WTC11 (cell line): ENCODE measurements around the gene CXCL16. TPM values are rescaled to one million over a fixed set of nuclear protein-coding genes. Genes with fewer than 3 reads are reported as not detected.

Source experiments
- ATAC-seq: fragments of 200-7000 bp; cut with Tn5 transposase; 2 replicates; pipeline ENCODE4 v1.10.0; 2021; ENCODE audit warnings: mild to moderate bottlenecking, moderate library complexity
- CTCF ChIA-PET: fragments of 300-600 bp; sonication (Branson Sonifier 250); formaldehyde crosslinking; loops from one replicate; lab custom pipeline; 2021; ENCODE audit warnings: antibody characterized with exemption; lab: Charles Lee
- POLR2A ChIA-PET: fragments of 350-600 bp; sonication (Branson Sonifier 250); formaldehyde crosslinking; loops from one replicate; lab custom pipeline; 2021; ENCODE audit warnings: antibody characterized with exemption; lab: Charles Lee
- DNase-seq: peaks from one replicate; pipeline ENCODE4 v3.0.0; 2021; ENCODE audit warnings: low spot score
- H3K27ac Mint-ChIP-seq: 2 replicates; pipeline ENCODE4 v1.8.0; 2021; ENCODE audit warnings: mixed read lengths
- H3K27me3 Mint-ChIP-seq: 2 replicates; pipeline ENCODE4 v1.8.0; 2021; ENCODE audit warnings: low read depth, mild to moderate bottlenecking, moderate library complexity, mixed read lengths
- H3K36me3 Mint-ChIP-seq: 2 replicates; pipeline ENCODE4 v1.8.0; 2021; ENCODE audit warnings: mixed read lengths
- H3K4me1 Mint-ChIP-seq: 2 replicates; pipeline ENCODE4 v1.8.0; 2022; ENCODE audit warnings: mixed read lengths
- H3K4me3 Mint-ChIP-seq: 2 replicates; pipeline ENCODE4 v1.8.0; 2021; ENCODE audit warnings: mild to moderate bottlenecking, moderate library complexity, mixed read lengths
- H3K9me3 Mint-ChIP-seq: 2 replicates; pipeline ENCODE4 v1.8.0; 2021; ENCODE audit warnings: mixed read lengths
- AR ChIP-seq: fragments of 250-450 bp; sonication (Bioruptor Pico); IDR thresholded peaks from 2 replicates; pipeline ENCODE4 v1.9.0; 2021; ENCODE audit warnings: mild to moderate bottlenecking
- ATF6 ChIP-seq: sonication (generic); formaldehyde crosslinking; IDR thresholded peaks from 2 replicates; pipeline ENCODE4 v1.8.1; 2023; ENCODE audit warnings: mild to moderate bottlenecking, missing genetic modification reagents
- FOXP4 ChIP-seq: sonication (generic); formaldehyde crosslinking; IDR thresholded peaks from 2 replicates; pipeline ENCODE4 v1.8.0; 2022; ENCODE audit warnings: mild to moderate bottlenecking, missing genetic modification reagents
- GRHL2 ChIP-seq: fragments of 250-450 bp; sonication (Bioruptor Pico); IDR thresholded peaks from 2 replicates; pipeline ENCODE4 v1.8.0; 2022; ENCODE audit warnings: mild to moderate bottlenecking, moderate library complexity; ENCODE audit not compliant: insufficient replicate concordance, severe bottlenecking
- GTF2I ChIP-seq: fragments of 250-450 bp; sonication (Bioruptor Pico); conservative IDR thresholded peaks from 2 replicates; pipeline ENCODE4 v1.4.0; 2021; ENCODE audit warnings: mild to moderate bottlenecking
- HMGXB4 ChIP-seq: sonication (generic); formaldehyde crosslinking; IDR thresholded peaks from 2 replicates; pipeline ENCODE4 v1.8.1; 2023; ENCODE audit warnings: mild to moderate bottlenecking, moderate library complexity, missing genetic modification reagents
- MLX ChIP-seq: sonication (generic); formaldehyde crosslinking; IDR thresholded peaks from 2 replicates; pipeline ENCODE4 v1.8.1; 2023; ENCODE audit warnings: mild to moderate bottlenecking, missing genetic modification reagents, moderate library complexity
- NFYB ChIP-seq: sonication (generic); formaldehyde crosslinking; conservative IDR thresholded peaks from 2 replicates; pipeline ENCODE4 v1.8.0; 2022; ENCODE audit warnings: low read depth, missing genetic modification reagents
- NR3C1 ChIP-seq: sonication (generic); formaldehyde crosslinking; conservative IDR thresholded peaks from 2 replicates; pipeline ENCODE4 v1.8.1; 2023; ENCODE audit warnings: low read depth, mild to moderate bottlenecking, missing genetic modification reagents
- OVOL2 ChIP-seq: fragments of 250-450 bp; sonication (Bioruptor Pico); IDR thresholded peaks from 2 replicates; pipeline ENCODE4 v1.9.0; 2021; ENCODE audit warnings: mild to moderate bottlenecking, borderline replicate concordance
- SMAD3 ChIP-seq: sonication (generic); formaldehyde crosslinking; IDR thresholded peaks from 2 replicates; pipeline ENCODE4 v1.8.0; 2022; ENCODE audit warnings: missing genetic modification reagents, mild to moderate bottlenecking, borderline replicate concordance
- TP53 ChIP-seq: sonication (generic); formaldehyde crosslinking; IDR thresholded peaks from 2 replicates; pipeline ENCODE4 v1.8.1; 2023; ENCODE audit warnings: mild to moderate bottlenecking, missing genetic modification reagents
- ZBTB43 ChIP-seq: sonication (generic); formaldehyde crosslinking; IDR thresholded peaks from 2 replicates; pipeline ENCODE4 v1.8.1; 2023; ENCODE audit warnings: mild to moderate bottlenecking, missing genetic modification reagents
- ZNF396 ChIP-seq: fragments of 250-450 bp; sonication (Bioruptor Pico); IDR thresholded peaks from 2 replicates; pipeline ENCODE4 v1.8.0; 2021; ENCODE audit warnings: mild to moderate bottlenecking, moderate library complexity, borderline replicate concordance
- ZNF671 ChIP-seq: fragments of 250-450 bp; sonication (Bioruptor Pico); IDR thresholded peaks from 2 replicates; pipeline ENCODE4 v1.8.0; 2021; ENCODE audit warnings: mild to moderate bottlenecking
- total RNA-seq: library from RNA; stranded (reverse); gene quantifications from 3 replicates; pipeline ENCODE4 v1.2.3, GENCODE V29; 2021

The CXCL16 gene
- total RNA-seq, 1 experiment from 2014 or later = 3.8 TPM

- peak; percentile 60; the same call in 1 of the 2 replicates for TF ChIP-seq FOXP4 (CRISPR knock-in tag)
- TF ChIP-seq NR3C1 (CRISPR knock-in tag) = no peak
- peak; percentile 70; the same call in 1 of the 2 replicates for TF ChIP-seq HMGXB4 (CRISPR knock-in tag)
- TF ChIP-seq GRHL2 = no peak
- no peak for TF ChIP-seq ZNF671
- no peak for TF ChIP-seq GTF2I (CRISPR knock-in tag)
- TF ChIP-seq MLX (CRISPR knock-in tag) = no peak
These were observed 29.7 kb downstream of the CXCL16 start, which contains the start of gene ARRB2 (continued) for GRCh38 chr17:4709794-4710692.

- CTCF ChIA-PET = interaction anchor here (0.7 to 2.6 kb wide), 4 partner anchors 23 to 259 kb away, joined by 3 to 17 read pairs (median 4); partner anchors contain the start of genes MED11, PSMB6 and SPAG7
- Mint-ChIP-seq H3K4me1 (peaks cover 36% of the 10 kb centered on the region), H3K36me3 (no peaks in the 10 kb centered on the region), H3K27me3 (peaks cover 7% of the 10 kb centered on the region), H3K9me3 (peaks cover 6% of the 10 kb centered on the region), H3K27ac (no peak overlapping the region; the same call in 1 of the 2 replicates), H3K4me3 (peak overlapping the region; percentile 63)
- ATAC-seq (no peak), DNase-seq (peak; percentile 50)
- POLR2A ChIA-PET = interaction anchor here (0.7 kb wide), 1 partner anchor 88 kb away, joined by 3 read pairs; the partner anchor contains the start of gene PSMB6
- TF ChIP-seq ZNF396 (CRISPR knock-in tag) (no peak), SMAD3 (no peak), AR (CRISPR knock-in tag) (no peak), ATF6 (no peak), ZBTB43 (CRISPR knock-in tag) (no peak), TP53 (CRISPR knock-in tag) (no peak), NFYB (CRISPR knock-in tag) (peak; percentile 91), OVOL2 (no peak), NR3C1 (CRISPR knock-in tag) (no peak)
These were observed 31.3 kb downstream of the CXCL16 start for GRCh38 chr17:4708436-4708835.
